ENCODE data around the gene CDKN2C.

GRCh38 chr1:50964863-50965262 lies 5.2 kb upstream of the CDKN2C start:
- TF ChIP-seq, protein P1, sequence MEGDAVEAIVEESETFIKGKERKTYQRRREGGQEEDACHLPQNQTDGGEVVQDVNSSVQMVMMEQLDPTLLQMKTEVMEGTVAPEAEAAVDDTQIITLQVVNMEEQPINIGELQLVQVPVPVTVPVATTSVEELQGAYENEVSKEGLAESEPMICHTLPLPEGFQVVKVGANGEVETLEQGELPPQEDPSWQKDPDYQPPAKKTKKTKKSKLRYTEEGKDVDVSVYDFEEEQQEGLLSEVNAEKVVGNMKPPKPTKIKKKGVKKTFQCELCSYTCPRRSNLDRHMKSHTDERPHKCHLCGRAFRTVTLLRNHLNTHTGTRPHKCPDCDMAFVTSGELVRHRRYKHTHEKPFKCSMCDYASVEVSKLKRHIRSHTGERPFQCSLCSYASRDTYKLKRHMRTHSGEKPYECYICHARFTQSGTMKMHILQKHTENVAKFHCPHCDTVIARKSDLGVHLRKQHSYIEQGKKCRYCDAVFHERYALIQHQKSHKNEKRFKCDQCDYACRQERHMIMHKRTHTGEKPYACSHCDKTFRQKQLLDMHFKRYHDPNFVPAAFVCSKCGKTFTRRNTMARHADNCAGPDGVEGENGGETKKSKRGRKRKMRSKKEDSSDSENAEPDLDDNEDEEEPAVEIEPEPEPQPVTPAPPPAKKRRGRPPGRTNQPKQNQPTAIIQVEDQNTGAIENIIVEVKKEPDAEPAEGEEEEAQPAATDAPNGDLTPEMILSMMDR (IDR thresholded peaks at IDR 0.05) = no peak
- TF ChIP-seq POLR2A (IDR thresholded peaks at IDR 0.05) = no peak

Data from right lobe of liver (tissue), 4 donors.